Stimulated activated CD8-positive, alpha-beta memory T cell treated with anti-CD3 and anti-CD28 coated beads, Interleukin-12 subunit alpha, Interleukin-12 subunit beta, amount 100 ng/mL, for 24 hours (primary cell): ENCODE measurements around the gene SERPINH1.

Experiments
- DNase-seq: peaks from one replicate; pipeline ENCODE4 v3.0.0-alpha.2; 2020; ENCODE audit errors: extremely low read depth

SERPINH1 gene

GRCh38 chr11:75532200-75533048 lies 29.6 kb upstream of the SERPINH1 start:
- DNase-seq: peak; percentile 36

GRCh38 chr11:75533896-75534258 lies 28.2 kb upstream of the SERPINH1 start:
- no peak for DNase-seq

GRCh38 chr11:75534259-75535069 lies 27.6 kb upstream of the SERPINH1 start:
- DNase-seq: no peak

- no peak for DNase-seq
Measured at GRCh38 chr11:75535071-75535470, 27.0 kb upstream of the SERPINH1 start.

GRCh38 chr11:75536786-75537641 lies 25.0 kb upstream of the SERPINH1 start:
- no peak for DNase-seq

GRCh38 chr11:75537740-75538139 lies 24.3 kb upstream of the SERPINH1 start:
- no peak for DNase-seq

GRCh38 chr11:75538150-75538942 lies 23.7 kb upstream of the SERPINH1 start:
- no peak for DNase-seq

GRCh38 chr11:75539459-75540334 lies 22.4 kb upstream of the SERPINH1 start:
- DNase-seq: no peak

- no peak for DNase-seq
Measured at GRCh38 chr11:75541193-75542087, 20.6 kb upstream of the SERPINH1 start.

GRCh38 chr11:75542088-75542438 lies 20.0 kb upstream of the SERPINH1 start:
- DNase-seq: no peak

- no peak for DNase-seq
Measured at GRCh38 chr11:75543806-75544205, 18.2 kb upstream of the SERPINH1 start.

- DNase-seq: no peak
Measured at GRCh38 chr11:75547177-75547576, 14.9 kb upstream of the SERPINH1 start.

GRCh38 chr11:75547617-75548058 lies 14.4 kb upstream of the SERPINH1 start:
- no peak for DNase-seq

GRCh38 chr11:75548595-75549272 lies 13.3 kb upstream of the SERPINH1 start:
- no peak for DNase-seq

- no peak for DNase-seq
Measured at GRCh38 chr11:75549370-75549958, 12.6 kb upstream of the SERPINH1 start.

- DNase-seq: no peak
Measured at GRCh38 chr11:75553182-75553581, 8.9 kb upstream of the SERPINH1 start.

GRCh38 chr11:75553889-75554257 lies 8.2 kb upstream of the SERPINH1 start:
- no peak for DNase-seq
